ENCODE data around the gene KMT2A. TPM values are rescaled to one million over a fixed set of nuclear protein-coding genes. Genes with fewer than 3 reads are reported as not detected.
"Not testable (repeated sequence)": the region's sequence is repeated elsewhere in the genome, so short reads cannot be mapped to it uniquely, and the experiment has no call there.

KMT2A gene
- total and polyA plus RNA-seq, 10 of the 15 experiments (the other 5 are each of a cell fraction or from before 2014, with no cell fraction given), result 6.1 to 56.9 (median 25.4) TPM

DNA sequence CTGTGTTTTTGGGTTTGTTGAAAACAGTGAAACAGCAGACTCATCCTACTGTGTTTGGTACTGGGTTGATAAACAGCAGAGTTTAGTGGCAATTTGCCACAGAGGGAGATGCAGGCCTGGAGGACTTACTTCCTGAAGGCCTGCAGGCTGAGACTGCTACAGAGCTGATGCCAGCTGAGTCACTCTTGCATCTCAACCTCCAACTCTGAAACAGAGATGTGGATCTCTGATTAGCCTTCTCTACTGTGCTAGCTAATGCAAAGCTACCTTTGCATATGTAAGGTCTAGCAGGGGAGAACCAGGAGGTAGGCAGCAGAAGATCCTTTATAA is 20.6 kb upstream of the KMT2A start:
- no peak overlapping the region for H3K4me3 ChIP-seq
- no peaks in the 10 kb centered on the region for H3K79me2 ChIP-seq (ENCODE audit: control insufficient read depth, insufficient read depth, low read length)
- in situ Hi-C loops (cut with MboI) (no loop called here), intact Hi-C loops (cut with micrococcal nuclease; ENCODE audit: unreplicated experiment) (no loop called here)
- H3K9ac ChIP-seq (ENCODE audit: control insufficient read depth, insufficient read depth, low read length), result no peak overlapping the region
- no peaks in the 10 kb centered on the region; the same call in 2 of the 3 replicates for H3K9me3 ChIP-seq (replicated peaks; ENCODE audit: control insufficient read depth, insufficient read depth, low read length)
- BruUV-seq (replicated peaks), result no TSS peak
- no peak overlapping the region for H3K27ac ChIP-seq (ENCODE audit: control insufficient read depth, insufficient read depth)
- ChIA-PET POLR2A (no interaction called here), SMC1A (ENCODE audit: uncharacterized antibody, unreplicated experiment) (interaction anchor here (0.8 kb wide), 1 partner anchor 75 kb away, joined by 3 read pairs; no protein-coding TSS in a partner anchor), RAD21 (ENCODE audit: unreplicated experiment) (no interaction called here), CTCF (interaction anchor here (1.0 kb wide), 1 partner anchor 9 kb away, joined by 3 read pairs; no protein-coding TSS in a partner anchor)
- no peak overlapping the region for H2AFZ ChIP-seq (ENCODE audit: control insufficient read depth, low read depth, low read length)
- FAIRE-seq (no peak), DNase-seq (ENCODE audit: low read depth, low spot score) (no peak), ATAC-seq (no peak)
- H3K4me2 ChIP-seq (ENCODE audit: control insufficient read depth, insufficient read depth), result no peak overlapping the region
- no peaks in the 10 kb centered on the region for H4K20me1 ChIP-seq (ENCODE audit: control insufficient read depth, insufficient read depth)
- H3K36me3 ChIP-seq (ENCODE audit: control insufficient read depth in 2 of 2, insufficient read depth in 2 of 2, low read length in 1 of 2), result no peaks in the 10 kb centered on the region
- no peak for TF ChIP-seq ASH2L (IDR thresholded peaks at IDR 0.05; ENCODE audit: borderline replicate concordance, low read depth)
- TF ChIP-seq, protein P1, sequence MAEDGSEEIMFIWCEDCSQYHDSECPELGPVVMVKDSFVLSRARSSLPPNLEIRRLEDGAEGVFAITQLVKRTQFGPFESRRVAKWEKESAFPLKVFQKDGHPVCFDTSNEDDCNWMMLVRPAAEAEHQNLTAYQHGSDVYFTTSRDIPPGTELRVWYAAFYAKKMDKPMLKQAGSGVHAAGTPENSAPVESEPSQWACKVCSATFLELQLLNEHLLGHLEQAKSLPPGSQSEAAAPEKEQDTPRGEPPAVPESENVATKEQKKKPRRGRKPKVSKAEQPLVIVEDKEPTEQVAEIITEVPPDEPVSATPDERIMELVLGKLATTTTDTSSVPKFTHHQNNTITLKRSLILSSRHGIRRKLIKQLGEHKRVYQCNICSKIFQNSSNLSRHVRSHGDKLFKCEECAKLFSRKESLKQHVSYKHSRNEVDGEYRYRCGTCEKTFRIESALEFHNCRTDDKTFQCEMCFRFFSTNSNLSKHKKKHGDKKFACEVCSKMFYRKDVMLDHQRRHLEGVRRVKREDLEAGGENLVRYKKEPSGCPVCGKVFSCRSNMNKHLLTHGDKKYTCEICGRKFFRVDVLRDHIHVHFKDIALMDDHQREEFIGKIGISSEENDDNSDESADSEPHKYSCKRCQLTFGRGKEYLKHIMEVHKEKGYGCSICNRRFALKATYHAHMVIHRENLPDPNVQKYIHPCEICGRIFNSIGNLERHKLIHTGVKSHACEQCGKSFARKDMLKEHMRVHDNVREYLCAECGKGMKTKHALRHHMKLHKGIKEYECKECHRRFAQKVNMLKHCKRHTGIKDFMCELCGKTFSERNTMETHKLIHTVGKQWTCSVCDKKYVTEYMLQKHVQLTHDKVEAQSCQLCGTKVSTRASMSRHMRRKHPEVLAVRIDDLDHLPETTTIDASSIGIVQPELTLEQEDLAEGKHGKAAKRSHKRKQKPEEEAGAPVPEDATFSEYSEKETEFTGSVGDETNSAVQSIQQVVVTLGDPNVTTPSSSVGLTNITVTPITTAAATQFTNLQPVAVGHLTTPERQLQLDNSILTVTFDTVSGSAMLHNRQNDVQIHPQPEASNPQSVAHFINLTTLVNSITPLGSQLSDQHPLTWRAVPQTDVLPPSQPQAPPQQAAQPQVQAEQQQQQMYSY (CRISPR knock-in tag; IDR thresholded peaks at IDR 0.05), result no peak
- TF ChIP-seq, protein P2, sequence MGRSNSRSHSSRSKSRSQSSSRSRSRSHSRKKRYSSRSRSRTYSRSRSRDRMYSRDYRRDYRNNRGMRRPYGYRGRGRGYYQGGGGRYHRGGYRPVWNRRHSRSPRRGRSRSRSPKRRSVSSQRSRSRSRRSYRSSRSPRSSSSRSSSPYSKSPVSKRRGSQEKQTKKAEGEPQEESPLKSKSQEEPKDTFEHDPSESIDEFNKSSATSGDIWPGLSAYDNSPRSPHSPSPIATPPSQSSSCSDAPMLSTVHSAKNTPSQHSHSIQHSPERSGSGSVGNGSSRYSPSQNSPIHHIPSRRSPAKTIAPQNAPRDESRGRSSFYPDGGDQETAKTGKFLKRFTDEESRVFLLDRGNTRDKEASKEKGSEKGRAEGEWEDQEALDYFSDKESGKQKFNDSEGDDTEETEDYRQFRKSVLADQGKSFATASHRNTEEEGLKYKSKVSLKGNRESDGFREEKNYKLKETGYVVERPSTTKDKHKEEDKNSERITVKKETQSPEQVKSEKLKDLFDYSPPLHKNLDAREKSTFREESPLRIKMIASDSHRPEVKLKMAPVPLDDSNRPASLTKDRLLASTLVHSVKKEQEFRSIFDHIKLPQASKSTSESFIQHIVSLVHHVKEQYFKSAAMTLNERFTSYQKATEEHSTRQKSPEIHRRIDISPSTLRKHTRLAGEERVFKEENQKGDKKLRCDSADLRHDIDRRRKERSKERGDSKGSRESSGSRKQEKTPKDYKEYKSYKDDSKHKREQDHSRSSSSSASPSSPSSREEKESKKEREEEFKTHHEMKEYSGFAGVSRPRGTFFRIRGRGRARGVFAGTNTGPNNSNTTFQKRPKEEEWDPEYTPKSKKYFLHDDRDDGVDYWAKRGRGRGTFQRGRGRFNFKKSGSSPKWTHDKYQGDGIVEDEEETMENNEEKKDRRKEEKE (IDR thresholded peaks at IDR 0.05), result no peak
- H3K4me1 ChIP-seq (ENCODE audit: control insufficient read depth, insufficient read depth, low read length), result peaks cover 8% of the 10 kb centered on the region
- no peaks in the 10 kb centered on the region for H3K27me3 ChIP-seq (replicated peaks in 1 of 2; ENCODE audit: control insufficient read depth in 2 of 2, insufficient read depth in 2 of 2, low read length in 1 of 2)

DNA sequence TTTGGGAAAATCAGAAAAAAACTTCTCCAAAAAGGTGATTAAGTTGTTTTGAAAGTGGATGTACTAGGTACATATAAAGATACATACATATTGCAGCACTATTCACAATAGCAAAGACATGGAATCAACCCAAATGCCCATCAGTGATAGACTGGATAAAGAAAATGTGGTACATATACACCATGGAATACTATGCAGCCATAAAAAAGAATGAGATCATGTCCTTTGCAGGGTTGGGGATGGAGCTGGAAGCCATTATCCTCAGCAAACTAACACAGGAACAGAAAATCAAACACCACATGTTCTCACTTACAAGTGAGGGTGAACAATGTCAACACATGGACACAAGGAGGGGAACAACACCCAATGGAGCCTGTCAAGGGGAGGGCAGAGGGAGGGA is 19.4 kb upstream of the KMT2A start:
- H3K36me3 ChIP-seq (ENCODE audit: control insufficient read depth in 2 of 2, insufficient read depth in 2 of 2, low read length in 1 of 2); intact Hi-C loops (cut with micrococcal nuclease; ENCODE audit: unreplicated experiment); in situ Hi-C loops (cut with MboI); H3K4me1 ChIP-seq (ENCODE audit: control insufficient read depth, insufficient read depth, low read length); DNase-seq (ENCODE audit: low read depth, low spot score); H3K27ac ChIP-seq (ENCODE audit: control insufficient read depth, insufficient read depth); H3K9me3 ChIP-seq (replicated peaks; ENCODE audit: control insufficient read depth, insufficient read depth, low read length); H3K4me2 ChIP-seq (ENCODE audit: control insufficient read depth, insufficient read depth); ATAC-seq; POLR2A ChIA-PET; BruUV-seq (replicated peaks); H3K79me2 ChIP-seq (ENCODE audit: control insufficient read depth, insufficient read depth, low read length); H3K4me3 ChIP-seq; FAIRE-seq; CTCF ChIA-PET; RAD21 ChIA-PET (ENCODE audit: unreplicated experiment); H4K20me1 ChIP-seq (ENCODE audit: control insufficient read depth, insufficient read depth); SMC1A ChIA-PET (ENCODE audit: uncharacterized antibody, unreplicated experiment); H2AFZ ChIP-seq (ENCODE audit: control insufficient read depth, low read depth, low read length); H3K27me3 ChIP-seq (replicated peaks in 1 of 2; ENCODE audit: control insufficient read depth in 2 of 2, insufficient read depth in 2 of 2, low read length in 1 of 2); H3K9ac ChIP-seq (ENCODE audit: control insufficient read depth, insufficient read depth, low read length): not testable (repeated sequence)
